T-helper 2 cell treated with Interferon-gamma antibody and Interleukin-4, amounts not matched to agents 100 ng/mL and 5 ng/mL, for 36 hours (primary cell): Measurements from ENCODE around the gene DBH. TPM values are rescaled to one million over a fixed set of nuclear protein-coding genes. Genes with fewer than 3 reads are reported as not detected.

Experiments used
- intact Hi-C: fragments of 100-400 bp; cut with micrococcal nuclease; formaldehyde crosslinking; loops from one replicate; pipeline ENCODE4 v1.15.1; 2023
- total RNA-seq: library from RNA; stranded (reverse); gene quantifications from 2 replicates; pipeline ENCODE4 v1.2.3, GENCODE V29; 2022

Gene DBH
- total RNA-seq, 1 donor from 2014 or later: not detected

DNA sequence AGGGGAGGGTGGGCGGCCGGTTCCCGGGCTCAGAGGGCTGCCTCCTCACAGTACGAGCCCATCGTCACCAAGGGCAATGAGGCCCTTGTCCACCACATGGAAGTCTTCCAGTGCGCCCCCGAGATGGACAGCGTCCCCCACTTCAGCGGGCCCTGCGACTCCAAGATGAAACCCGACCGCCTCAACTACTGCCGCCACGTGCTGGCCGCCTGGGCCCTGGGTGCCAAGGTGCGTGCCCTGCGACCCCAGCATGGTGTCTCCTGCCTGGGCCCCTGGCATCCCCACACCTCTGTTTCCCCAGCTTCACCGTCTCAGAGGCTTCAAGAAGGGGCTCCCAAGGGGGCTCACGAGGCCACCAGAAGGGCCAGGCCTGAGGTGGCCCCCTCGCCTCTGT, 7.2 kb downstream of the DBH start:
- intact Hi-C loops: no loop called here

DNA sequence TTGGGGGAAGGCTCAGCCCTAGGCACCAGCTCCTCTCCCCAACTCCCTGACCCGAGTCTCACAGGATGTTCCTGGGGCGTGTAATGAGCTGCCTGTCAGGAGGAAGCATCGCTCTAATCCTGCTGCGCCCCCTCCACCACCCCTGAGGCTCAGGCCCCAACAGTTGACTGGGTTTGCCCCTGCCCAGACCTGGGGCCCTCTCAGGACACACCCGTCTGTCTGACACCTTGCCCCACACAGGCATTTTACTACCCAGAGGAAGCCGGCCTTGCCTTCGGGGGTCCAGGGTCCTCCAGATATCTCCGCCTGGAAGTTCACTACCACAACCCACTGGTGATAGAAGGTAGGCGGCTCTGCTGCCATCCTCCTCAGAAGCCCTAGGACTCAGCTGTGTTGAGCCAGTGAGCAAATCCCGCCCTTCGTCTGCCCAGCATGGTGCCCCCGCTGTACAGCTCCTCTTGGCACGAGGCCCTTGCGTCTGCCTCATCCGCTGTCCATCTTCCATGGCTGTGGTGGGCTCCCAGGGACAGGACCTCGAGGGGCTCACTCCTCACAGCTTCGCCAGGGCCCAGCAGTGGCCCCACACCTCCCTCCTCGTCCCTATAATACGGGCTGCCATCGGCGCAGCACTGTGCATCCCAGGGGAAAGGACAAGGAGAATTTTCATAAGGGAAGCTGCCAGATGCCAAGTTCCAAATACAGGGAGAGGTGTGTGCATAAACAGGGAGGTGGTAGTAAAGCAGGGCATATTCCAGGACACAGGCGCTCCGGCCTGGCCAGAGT, 8.0 kb downstream of the DBH start:
- intact Hi-C loops: no loop called here

DNA sequence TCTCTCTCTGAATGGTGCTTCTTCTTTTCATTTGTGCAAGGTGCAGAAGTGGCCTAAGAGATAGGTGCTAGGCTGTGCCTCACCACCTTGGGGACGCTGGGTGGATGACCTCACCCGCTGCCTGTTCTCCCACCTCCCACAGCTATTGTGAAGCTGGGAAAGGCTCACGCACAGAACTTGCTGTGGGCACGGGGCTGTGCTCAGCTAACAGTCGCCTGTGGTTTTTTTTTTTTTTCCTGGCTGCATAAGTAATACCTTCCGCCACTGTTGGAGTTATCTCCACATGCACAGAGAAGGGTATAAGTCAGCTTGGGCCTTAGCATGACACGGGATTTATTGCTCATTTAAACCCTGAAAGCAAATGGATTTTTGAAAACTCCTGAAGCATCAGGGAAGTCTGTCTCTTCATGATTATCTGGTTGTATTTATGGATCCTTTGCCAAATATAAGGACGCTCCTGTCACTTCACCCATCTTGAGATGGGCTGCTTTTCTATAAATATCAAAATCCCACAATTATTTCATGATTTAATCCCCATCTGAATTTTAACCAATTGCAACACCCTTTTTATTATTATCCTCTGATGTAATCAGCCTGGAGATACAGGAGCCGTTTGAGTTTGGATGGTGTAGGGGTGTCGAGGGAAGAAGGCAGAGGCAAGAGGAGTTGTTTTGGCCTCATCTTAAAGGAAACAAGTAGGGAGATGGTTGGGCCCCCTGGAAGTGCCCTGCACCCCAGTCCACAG, 9.0 kb downstream of the DBH start:
- intact Hi-C loops: no loop called here

DNA sequence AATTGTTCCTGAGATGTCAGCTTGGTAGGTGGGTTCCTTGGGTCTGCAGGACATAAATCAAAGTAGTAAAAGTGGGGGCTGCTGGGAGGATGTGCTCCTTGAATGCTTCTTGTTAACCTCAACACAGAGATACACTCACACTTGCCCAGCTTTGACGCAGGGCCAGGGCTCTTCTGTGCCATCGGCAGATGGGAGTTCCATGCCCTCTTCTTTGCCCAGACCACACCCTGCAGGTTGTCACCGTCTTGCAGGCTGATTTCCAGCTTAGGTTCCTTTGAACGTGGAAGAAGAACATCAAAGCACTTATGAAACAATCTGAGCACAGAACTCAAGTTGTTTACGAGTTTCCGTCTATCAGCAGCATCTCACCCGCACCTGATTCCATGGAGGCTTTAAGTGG, 11.0 kb downstream of the DBH start:
- intact Hi-C loops: no loop called here

DNA sequence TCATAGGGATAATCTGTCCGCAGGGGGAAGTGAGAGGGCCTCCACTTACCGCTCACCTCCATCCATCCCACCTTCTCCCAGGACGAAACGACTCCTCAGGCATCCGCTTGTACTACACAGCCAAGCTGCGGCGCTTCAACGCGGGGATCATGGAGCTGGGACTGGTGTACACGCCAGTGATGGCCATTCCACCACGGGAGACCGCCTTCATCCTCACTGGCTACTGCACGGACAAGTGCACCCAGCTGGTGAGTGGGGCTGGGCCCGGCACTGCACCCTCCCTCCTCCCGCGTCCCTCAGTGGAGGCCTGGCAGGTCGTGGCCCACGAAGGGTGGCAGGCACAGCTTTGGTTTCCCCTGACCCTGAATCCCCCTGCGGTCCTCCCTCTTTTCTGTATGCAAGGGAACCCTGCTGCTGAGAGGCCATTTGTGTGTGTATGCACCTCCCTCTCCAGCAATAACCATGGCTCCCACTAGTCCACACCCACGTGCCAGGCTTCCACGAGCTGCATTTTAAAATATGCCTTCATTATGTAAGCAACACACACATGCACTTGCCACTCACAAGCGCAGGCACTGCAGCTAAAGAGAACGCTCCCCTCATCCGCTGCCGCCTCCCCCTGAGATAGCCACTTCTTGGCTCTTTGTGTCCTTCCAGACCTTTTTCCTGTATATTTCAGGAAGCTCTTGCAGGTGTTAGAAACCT, 11.8 kb downstream of the DBH start:
- intact Hi-C loops: no loop called here

DNA sequence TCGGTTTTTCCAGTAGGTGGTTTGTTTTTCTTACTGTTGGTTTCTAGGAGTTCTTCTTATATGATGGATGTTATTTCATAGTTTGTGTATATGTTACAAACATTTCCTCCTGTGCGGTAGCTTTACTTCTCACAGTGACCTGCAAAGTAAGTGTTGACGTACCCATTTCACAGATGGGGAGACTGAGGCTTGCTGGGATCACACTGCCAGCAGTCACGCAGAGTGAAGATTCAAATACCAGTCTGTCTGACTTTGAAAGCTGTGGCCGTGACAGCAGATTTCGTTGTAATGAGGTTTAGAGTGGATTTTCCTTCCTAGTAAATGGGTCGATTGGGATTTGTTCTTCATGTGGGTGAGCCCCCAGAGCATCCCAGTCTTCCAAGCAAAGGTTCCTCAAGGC, 13.0 kb downstream of the DBH start:
- intact Hi-C loops: no loop called here

DNA sequence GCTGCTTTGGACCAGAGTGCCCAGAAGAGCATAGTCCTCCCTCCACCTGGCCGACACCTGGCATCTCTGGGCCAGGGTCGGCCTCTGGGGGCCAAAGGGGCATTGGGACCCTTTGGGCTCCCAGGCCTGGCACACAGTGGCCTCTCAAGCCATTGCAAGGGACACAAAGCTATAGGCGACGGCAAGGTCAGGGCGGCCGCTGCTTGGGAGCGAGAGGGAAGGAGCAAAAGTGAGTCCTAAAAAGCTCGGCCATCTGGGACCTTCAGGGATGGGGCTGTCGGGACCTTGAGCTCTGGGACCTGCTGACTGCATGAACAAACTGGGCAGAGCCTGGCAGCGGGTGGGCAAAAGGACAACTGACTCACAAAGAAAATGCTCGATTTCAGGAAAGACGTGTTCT, 13.9 kb downstream of the DBH start:
- intact Hi-C loops: no loop called here

DNA sequence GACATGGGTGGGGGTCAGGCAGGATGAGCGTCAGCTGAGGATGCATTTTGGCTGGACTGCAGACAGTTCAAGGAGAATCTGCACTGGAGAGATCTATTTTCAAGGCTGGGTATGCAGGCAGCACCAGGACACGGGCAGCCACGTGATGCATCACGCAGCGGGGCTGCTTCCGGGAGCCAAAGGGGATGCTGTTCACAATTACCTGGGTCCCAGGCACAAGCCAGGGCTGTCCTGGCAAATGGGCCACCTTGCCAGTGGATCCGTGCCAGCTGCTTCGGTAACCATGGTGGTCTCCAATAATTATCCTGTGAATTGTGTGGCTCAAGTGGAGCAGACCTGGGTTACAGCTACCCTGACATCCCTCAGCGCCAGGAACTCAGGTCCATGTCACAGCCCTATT, 17.5 kb downstream of the DBH start:
- intact Hi-C loops: no loop called here

DNA sequence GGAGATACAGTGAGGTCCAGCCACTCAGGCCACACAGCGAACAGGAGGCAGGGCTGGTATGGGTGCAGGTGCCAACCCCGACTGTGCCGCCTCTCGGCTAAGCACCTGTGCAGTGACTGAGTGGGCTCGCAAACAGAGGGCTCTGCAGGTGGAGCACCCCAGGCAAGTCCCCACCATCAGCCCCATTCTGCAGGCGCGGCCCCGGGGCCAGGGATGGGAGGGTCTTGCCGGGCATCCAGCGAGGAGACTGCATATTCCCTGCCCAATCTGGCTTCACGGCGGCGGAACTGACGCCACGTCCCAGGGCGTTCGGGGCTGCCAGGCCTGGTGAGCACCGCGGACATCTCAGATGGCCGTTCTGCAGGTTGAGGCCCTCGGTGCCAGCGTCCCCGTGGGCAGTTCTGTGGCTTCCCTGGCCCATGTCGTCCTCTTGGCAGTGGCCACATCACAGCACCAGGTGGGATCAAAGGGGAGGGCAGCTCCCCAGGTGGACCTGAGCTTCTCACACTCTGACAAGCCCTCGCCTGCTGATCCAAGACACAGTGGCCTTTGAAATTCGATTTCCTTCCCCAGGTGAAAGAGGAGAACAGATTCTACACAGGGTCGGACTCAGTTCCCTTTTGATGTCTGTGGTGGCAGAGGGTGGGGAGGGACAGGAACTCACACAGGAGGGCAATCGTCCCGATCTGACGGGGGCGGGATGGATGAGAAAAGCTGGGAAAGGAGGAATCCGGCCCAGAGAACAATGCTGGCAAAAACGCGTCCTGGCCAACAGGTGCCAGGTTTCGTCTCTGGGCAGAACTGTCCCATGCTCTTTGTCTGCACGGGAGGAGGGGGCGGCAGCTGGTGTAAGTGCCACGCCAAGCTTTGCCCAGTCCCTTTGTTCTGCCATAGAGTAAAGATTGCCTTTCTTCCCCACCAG, 18.8 kb downstream of the DBH start:
- intact Hi-C loops: no loop called here

DNA sequence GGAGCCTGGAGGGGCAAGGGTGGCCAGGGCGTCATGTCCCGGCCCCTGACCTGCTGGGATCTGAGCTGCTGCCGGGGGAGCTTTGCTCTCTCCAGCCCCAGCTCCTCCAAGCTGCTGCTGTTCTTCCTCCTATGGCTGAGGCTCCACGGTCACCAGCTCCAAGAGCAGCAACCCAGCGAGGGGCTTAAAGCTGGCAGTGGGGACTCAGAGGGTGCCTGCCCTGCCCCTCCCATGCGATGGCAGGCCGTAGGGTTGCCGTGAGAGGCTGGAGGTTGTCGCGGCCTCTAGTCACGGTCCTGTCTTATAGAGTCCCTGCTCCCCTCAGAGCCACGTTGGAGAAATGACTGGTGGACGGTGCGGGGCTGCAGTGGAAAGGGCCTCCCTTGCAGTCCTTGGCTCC, 19.5 kb downstream of the DBH start:
- intact Hi-C loops: loop anchor here (1.0 kb wide), 1 partner anchor 71 kb away; no protein-coding TSS in a partner anchor

DNA sequence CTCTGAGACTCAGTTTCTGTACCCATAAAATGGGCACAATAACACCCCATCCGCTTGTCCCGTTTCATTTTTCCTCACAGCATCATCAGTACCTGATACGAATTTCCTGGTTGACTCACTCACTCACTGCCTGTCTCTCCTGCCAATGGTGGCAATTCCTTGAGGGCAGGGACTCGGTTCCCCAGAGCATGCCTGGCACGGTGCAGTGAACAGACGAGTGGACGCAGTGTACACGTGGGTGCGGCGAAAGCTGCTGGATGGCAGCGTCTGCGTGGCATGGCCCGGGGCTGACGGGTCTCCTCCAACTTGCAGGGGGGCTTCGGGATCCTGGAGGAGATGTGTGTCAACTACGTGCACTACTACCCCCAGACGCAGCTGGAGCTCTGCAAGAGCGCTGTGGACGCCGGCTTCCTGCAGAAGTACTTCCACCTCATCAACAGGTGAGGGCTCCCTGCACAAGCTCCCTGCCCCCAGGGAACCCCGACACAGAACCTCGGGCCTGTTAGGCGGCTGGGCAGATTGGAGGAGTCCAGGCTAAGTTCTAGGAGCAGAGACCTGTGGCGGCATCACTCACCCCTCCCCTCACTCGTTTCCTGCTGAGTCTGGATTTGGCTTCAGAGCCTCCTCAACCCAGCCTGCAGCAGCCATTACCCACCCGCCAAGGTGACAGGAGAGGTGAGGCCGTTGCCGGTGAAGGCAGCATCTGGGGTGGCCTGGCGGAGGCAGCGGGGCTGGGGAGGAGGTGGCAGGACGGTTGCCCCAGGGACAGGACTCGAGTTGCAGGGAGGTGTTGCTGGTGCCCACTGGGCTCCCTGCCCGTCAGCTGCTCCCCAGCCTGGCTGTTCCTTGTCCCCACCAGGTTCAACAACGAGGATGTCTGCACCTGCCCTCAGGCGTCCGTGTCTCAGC, 20.3 kb downstream of the DBH start:
- intact Hi-C loops: loop anchor here (1.0 kb wide), 1 partner anchor 70 kb away; no protein-coding TSS in a partner anchor

DNA sequence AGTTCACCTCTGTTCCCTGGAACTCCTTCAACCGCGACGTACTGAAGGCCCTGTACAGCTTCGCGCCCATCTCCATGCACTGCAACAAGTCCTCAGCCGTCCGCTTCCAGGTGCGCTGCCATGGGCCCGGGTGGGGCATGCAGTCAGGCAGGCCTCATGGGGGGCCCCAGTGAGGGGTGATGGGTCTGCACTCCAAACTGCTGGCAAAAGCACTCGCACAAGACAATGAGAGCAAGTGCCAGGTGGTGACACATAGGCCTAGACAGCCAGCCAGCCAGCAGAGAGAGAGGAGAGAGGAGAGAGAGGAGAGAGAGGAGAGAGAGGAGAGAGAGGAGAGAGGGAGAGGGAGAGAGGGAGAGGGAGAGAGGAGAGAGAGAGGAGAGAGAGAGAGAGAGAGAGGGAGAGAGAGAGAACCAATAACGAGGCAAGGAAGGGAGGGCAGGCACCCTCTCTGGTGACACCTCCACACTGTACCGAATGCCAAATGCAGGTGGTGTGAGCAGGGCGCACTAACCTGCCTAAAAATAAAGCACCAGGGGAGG, 21.0 kb downstream of the DBH start:
- intact Hi-C loops: no loop called here

DNA sequence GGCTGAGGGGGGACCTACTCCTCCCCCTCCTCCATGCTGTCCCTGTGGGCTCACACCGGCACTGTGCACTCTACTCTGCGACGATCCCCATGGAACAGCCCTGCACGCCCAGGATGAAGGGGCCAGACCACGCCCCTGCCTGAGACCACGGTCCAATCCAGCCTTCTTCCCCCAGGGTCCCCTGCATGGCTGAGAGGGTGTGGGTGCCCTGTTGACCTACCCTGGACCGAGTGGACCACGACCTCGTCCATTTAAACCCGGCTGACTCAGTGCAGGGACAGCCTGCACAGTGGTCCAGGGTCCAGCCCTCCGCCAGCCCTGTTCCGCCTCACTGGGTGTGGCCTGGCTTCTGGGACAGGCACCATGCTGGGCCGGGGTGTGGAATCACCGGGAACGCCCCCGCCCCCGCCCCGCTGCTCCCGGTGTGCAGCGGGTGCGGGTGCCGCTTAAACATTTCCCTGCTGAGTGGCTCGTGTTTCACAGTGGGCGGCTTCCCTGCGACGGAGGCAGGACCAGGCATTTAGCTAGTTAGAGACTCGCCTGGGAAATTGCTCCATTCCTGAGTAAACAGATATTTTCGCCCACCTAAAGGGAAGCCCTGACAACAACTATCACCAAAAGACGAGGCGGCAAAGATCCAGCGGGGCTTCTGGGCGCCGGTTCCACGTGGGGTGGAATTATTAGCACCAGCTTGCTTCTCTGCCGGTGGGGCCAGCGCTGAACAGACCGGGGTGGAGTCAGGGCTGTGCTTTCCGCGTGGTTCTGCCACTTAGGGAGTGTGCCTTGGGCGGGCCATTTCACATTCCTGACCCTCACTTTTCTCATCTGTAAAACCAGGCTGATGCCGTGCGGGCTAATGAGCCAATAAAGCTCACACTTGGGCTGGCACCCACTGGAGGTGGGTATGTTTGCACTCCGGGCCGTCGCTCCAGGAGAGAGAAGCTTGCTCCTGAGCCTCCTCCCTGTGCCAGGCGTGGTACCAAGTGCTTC, 22.6 kb downstream of the DBH start:
- intact Hi-C loops: no loop called here

DNA sequence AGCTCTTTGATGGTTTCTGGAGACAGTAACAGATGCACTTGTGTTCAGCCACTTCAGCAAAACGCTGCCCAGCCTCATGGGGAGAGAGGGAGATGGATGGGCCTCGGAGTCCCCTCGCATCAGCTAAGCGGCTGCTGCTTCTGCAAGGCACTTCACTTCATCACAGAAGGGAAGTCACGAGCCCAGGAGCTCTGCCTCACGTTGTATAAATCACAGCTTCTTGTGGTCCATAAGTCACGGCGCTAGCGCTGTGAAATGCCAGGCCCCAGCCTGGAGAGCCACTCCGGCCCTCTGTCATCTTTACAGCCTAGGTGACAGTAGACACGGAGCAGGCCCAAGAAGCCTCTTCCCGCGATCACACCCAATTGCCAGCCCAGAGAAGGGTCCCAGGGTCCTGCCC, 23.4 kb downstream of the DBH start:
- intact Hi-C loops: no loop called here

DNA sequence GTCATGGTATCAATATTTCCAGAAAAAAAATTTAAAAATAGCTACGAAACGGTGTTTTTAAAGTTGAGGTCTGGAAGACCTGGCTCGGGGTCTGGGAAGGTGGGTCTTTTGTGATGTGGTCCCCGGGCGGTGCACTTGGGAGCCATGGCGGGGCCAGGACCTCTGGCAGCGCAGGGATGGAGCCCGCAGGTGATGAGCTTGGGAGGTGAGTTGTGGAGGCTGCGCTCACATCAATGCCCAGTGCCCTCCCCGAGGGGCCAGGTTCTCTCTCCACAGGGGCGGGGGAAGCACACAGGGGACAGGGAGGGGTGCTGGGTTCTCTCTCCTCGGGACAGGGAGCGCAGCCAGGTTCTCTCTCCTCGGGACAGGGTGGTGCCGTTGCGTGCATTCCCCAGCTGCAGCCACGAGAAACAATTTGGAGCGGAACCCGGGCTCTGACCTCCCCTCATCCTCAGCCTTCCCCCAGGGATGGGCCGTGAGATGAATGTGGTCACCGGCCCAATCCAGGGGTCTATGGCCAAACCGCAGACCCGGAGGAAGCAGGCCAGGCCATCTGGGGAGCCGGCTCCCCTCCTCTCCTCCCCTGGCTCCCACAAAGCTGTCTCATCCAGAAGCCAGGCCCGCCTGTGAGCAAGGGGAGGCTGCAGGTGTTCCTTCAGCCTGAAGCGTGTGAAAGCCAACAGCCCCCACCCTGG, 25.8 kb downstream of the DBH start:
- intact Hi-C loops: no loop called here

DNA sequence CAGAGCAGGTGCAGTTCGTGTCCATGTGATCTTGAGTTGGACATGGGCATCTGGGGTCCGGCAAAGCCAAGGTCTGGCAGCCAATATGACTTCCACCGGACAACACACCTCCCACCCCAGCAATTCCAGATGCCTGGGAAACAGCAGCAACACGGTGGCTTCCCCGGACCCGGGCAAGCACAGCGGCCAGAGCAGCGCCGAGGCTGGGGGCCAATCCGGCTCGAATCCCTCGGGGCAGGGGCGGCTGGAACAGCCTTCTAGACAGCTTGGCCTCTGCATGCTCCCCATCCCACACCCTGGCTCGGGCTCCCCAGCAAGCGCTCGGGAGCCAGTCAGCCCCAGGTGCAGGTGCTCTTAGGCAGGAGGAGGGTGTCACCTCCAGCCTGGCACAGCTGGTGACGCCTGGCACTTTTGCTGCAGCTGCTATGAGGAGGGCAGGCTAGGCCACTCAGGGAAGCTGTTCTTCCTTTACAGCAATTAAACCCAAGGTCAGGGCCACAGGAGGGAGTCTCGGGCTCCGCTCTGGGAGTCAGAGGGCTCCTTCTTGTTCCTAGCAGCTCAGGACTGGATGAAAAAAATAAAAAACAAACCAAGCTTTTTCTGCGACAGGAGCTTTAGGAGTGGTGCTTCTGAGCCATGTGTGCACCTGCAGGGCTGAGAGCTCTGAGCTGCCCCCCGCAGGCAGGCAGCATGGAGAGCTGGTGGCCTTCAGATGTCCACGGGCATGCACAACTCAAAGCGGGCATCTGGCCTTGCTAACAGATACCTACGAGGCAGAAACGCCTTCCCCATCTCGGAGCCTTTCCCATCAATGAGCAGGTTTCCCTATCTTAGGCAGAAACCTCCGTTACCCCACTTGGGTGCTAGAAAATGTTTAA, 28.2 kb downstream of the DBH start:
- intact Hi-C loops: no loop called here

DNA sequence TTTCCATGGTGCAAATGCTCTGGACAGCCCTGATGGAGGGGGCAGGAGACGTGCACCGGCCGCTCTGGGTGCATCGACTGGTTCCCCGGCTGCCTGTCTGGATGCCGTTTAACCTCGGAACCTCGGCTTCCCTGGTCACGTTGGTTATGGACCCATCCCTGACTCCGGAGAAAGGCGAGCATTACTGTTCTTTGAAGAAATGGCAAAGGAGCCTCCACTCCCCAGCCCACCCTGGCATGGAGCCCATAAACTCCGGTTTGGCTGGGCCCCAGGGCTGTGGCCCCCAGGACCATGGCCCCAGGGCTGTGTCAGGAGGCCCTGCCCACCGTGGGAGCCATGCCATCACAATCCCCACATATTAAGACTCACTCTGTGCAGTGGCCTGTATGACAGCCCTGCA, 28.9 kb downstream of the DBH start:
- intact Hi-C loops: no loop called here
